HG03066 (cell line): ENCODE data around the gene SLC4A9.
"Not testable (repeated sequence)": the region's sequence is repeated elsewhere in the genome, so short reads cannot be mapped to it uniquely, and the experiment has no call there.

Experiments
- ATAC-seq: cut with Tn5 transposase; IDR thresholded peaks from one replicate; pipeline ENCODE4 v1.9.1; 2021; ENCODE audit warnings: low read depth; ENCODE audit not compliant: unreplicated experiment

The SLC4A9 gene

DNA sequence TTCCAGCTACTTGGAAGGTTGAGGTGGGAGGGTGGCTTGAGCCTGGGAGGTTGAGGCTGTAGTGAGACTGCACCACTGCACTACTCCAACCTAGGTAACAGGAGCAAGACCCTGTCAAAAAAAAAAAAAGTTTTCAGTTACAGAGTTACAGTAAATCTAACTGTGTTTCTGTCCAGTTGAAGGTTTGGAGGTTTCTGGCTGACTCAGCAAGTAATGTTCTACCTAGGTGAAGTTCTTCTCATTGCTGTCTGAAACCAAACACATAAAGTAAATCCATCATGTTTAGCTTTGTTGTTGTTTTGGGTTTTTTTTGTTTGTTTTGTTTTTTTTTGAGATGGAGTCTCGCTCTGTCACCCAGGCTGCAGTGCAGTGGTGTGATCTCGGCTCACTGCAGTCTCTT is 33.7 kb downstream of the SLC4A9 start:
- ATAC-seq, result no peak

DNA sequence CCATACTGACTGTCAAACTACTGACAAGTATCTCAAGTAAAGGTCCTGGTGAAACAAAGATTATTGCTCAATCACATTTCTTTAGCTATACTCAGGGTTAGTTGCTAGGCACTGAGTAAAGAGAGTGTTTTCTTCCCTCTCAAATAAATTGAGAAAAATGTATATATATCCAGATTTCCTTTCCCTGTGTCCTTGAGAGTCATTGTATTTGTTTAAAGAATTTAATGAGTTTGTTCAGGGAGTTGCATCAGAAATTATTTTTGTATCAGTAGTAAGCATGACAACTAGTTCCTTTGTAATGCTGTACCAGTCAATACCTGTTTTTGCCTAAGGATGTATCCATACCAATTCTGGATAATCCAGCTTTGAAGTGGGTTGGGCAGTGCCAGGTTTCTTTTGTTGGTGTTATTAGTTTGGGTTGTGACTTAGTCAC is 38.4 kb downstream of the SLC4A9 start:
- ATAC-seq, result no peak

DNA sequence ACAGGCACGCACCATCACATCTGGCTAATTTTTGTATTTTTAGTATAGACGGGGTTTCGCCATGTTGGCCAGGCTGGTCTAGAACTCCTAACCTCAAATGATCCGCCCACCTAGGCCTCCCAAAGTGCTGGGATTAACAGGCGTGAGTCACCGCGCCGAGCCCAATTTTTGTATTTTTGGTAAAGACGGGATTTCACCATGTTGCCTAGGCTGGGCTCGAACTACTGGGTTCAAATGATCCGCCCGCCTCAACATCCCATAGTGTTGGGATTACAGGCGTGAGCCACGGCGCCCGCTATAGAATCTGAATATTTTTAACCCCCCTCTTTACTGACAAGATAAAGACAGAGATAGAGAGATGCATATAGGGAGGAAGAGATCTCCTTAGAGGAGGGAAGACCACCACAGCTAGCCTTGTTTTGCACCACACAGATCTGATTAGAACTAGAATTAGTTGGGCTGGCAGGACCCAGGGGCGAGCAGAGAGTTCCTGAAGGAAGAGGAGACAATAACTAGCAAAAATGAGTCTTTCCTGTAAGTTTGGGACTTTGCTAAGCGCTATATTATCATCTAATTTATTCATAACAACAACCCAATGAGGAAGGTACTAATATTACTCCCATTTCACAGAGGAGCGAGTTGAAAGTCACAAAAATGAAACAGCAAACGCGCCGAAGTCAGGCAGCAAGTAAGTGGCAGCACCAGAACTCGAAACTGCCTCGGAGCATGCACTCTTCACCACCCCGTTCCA is 40.2 kb downstream of the SLC4A9 start:
- ATAC-seq, result peak; percentile 0

DNA sequence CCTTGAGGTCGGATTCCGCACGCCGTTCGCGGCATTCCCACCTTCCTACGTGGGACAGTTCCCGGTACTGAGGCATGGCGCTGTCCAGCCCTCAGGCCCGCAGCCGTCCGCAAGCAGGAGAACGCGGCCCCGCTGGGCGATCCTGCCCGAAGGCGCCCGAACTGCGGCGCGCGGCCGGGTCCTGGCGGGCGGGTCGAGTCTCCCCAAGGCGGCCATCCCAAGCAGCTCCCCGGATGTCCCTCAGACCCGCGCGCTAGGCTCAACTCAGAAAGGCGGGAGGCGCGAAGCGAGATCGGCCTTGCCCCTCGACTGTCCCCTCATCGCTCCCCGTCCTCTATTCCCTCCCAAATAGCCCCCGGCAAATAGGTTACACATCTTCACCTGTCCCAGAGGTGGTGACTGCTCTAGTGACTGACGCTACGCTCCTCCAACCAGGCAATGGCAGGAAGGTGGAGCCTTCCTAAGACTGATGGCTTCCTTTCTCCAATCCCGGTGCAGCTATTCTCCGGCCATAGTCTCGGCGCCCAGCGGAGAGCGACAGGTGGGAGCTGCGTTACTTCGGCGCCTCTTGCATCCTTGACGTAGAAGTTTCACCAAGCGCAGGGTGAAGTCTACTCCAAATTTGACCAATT is 40.9 kb downstream of the SLC4A9 start:
- peak; percentile 65 for ATAC-seq

DNA sequence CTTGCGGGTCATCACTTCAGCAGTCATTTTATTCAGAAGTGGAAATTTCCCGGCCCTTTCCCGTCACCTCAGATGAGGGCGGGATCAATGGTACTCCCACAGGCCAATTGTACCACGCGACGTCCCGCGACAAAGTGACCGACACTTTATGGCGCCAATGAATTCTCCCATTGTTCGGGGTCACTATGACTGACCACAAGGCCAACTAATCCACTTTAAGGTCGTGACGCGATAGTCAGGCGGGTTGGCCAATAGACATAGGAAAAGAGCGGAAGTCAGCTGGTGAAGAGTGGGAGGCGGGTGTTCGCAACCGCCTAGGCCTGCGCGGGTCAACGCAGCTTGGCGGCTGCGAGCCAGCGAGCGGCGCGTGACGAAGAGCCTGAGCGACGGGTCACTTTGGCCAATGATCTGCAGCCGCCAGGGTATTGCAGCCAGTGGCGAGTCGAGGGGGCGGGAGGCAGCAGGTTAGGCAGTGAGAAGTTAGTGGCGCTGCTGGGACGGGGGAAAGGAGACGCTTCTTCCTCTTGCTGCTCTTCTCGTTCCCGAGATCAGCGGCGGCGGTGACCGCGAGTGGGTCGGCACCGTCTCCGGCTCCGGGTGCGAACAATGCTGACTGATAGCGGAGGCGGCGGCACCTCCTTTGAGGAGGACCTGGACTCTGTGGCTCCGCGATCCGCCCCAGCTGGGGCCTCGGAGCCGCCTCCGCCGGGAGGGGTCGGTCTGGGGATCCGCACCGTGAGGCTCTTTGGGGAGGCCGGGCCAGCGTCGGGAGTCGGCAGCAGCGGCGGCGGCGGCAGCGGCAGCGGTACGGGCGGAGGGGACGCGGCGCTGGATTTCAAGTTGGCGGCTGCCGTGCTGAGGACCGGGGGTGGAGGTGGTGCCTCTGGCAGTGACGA is 41.6 kb downstream of the SLC4A9 start, which contains the start of gene ANKHD1:
Gene ANKHD1, plus strand, starts transcription at position 472 of the 896 bp plus-strand sequence. Its CDS starts 135 bp downstream, at position 607.
- ATAC-seq, result peak; percentile 78

DNA sequence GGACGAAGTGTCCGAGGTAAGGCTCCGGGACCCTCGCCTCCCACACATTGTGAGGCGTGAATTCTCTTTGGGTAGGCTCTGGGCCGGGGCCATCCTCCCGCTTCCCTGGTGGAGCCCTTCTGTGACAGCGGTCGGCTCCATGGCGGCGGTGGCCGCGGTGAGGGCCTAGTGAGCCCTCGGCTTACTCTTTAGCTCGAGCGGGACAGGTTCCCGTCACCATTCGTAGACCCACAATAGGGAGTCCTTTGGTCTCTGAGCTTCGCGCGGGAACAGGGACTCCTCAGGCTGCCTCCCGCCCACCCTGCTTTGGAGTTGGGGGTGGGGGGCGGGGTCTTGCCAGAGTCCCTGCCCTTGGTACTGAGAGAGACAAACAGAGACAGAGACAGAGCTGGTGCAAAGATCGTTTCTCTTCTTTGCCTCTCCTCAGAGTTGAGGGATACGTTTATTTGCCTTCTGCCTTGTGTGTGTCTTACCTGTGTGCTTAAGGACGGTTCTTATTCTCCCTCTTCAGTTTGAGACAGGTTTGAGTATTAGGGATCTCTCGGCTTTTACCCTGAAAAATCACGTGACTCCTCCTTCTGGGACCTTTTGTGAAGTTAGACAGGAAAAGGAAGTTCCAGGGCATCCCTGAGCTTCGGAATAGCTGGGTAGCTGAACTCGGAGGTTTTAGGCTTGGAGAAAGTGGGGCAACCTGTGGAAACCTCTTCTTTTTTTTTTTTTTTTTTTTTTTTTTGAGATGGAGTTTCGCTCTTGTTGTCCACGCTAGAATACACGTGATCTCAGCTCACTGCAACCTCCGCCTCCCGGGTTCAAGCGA is 42.5 kb downstream of the SLC4A9 start:
- no peak for ATAC-seq

DNA sequence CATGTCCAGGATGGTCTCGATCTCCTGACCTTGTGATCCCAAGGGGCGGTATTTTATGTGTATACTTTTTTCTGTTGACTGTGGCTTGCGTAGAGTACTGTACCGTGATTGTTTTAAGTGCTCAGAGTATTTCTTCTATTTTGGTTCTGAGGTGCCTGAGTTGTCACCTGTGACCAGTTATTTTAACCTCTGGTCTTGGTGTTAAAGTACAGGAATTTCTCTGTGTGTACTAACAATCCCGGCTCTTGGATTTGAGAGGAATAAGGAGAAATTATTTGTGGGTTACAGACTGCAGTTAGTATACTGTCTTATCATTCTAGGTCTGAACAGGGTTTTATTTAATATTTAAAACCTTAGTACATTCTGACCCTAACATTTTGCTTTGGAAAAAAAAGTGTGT is 43.6 kb downstream of the SLC4A9 start:
- no peak for ATAC-seq

DNA sequence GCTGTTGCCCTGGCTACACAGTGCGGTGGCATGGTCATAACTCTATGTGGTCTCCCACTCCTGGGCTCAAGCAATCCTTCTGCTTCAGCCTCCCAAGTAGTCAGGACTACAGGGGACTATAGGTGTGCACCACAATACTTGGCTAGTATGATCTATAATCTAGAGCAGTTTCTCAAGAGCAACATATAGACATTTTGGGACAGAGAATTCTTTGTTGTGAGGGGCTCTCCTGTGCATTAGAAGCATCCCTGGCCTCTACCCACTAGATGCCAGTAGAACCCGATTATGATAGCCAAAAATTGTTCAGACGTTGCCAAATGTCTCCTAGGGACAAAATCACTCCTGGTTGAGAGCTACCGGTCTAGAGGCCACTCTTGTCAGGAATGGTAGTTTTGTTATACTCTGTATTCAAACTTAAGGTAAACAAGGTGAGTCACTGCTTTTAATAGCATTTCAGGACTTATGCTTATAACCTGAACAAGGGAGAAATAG is 48.8 kb downstream of the SLC4A9 start:
- ATAC-seq, result no peak

DNA sequence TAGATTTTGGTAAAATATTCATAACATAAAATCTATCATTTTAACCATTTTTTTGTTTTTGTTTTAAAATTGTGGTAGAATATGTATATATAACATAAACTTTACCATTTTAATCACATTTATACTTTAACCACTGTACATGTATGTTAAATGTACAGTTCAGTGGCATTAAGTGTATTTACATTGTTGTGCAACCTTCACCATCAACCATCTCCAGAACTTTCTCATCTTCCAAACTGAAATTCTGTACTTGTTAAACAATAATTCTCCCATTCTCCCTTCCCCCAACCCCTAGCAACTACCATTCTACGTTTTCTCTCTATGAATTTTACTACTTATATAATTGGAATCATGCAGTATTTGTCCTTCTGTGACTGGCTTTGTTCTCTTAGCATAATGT is 53.2 kb downstream of the SLC4A9 start:
- no peak for ATAC-seq

DNA sequence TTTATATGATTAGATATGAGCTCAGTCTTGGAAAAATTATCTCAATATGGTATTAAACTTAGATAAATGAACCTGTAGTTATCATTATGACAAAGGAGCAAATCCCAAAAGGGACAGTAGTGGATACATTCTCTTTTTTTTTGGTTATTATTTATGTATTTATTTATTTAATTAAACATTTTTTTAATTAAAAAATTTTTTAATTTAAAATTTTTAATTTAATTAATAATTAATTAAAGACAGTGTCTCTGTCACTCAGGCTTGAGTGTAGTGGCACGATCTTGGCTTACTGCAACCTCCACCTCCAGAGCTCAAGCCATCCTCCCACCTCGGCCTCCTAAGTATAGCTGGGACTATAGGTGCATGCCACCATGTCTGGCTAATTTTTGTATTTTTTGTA is 57.2 kb downstream of the SLC4A9 start:
- ATAC-seq, result no peak

DNA sequence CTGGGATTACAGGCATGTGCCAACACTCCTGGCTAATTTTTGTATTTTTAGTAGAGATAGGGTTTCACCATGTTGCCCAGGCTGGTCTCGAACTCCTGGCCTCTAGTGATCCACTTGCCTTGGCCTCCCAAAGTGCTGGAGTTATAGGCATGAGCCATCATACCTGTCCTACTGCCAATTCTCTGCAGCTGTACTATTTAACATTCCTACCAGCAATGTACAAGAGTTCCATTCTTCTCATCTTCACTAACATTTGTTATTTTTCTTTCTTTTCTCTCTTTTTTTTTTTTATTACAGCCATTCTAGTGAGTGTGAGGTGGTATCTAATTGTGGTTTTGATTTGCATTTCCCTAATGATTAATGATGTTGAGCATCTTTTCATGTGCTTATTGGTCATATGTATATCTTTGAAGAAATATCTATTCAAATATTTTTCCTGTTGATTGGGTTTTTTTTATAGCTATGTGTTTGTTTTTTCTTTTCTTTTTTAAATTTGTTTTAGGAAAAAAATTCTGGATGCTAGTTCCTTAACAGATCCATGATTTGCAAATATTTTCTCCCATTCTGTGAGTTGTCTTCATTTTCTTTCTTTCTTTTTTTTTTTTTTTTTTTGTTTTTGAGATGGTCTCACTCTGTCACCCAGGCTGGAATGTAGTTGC is 59.0 kb downstream of the SLC4A9 start:
- ATAC-seq, result no peak

DNA sequence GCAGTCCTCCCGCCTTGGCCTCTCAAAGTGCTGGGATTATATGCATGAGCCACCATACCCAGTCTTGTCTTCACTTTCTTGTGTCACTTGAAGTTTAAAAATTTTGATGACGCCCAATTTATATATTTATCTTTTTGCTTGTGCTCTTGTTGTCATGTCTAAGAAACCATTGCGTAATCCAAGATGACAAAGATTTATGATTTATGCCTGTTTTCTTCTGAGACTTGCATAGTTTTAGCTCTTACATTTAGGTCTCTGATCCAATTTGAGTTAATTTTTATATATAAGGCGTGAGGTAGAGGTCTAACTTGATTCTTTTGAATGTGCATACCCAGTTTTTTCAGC is 60.2 kb downstream of the SLC4A9 start:
- ATAC-seq, result no peak

DNA sequence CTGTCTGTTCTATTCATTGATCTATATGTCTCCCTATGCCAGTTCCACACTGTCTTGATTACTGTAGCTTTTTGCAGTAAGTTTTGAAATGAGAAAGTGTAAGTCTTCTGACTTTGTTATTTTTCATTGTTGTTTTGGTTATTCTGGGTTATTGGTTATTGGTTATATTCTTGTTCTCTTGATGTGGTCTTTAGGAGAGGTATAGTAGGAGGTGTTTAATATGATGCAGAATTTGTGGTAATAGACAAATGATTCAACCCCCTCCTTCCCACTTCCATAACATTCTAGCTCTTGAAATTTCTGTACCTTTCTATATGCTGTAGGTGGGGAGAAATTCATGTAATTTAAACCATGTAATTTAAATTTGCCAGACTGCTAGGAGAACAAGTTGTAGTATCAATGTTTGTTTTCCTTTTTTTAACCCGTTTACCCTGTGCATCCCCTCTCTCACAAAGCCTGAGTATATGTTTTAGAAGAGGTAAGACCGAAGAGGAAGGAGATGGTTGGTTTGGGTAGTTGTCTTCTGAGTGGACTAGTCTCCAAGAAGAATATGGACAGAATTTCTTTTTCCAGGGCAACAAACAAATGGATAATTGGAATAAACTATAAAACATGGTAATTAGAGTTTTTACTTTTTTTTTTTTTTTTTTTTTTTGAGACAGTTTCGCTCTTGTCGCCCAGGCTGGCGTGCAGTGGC is 60.8 kb downstream of the SLC4A9 start:
- no peak for ATAC-seq

DNA sequence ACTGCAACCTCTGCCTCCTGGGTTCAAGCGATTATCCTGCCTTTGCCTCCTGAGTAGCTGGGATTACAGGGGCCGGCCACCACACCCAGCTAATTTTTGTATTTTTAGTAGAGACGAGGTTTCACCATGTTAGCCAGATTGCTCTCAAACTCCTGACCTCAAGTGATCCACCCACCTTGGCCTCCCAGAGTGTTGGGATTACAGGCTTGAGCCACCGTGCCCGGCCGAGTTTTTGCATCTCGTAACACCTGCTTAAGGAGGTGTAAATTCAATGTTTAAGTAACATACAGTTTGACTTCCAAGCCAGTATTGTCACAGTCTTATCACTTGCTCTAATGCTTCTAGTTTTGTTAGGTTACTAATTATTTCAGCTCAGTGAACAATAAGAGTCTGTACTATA is 61.4 kb downstream of the SLC4A9 start:
- not testable (repeated sequence) for ATAC-seq

DNA sequence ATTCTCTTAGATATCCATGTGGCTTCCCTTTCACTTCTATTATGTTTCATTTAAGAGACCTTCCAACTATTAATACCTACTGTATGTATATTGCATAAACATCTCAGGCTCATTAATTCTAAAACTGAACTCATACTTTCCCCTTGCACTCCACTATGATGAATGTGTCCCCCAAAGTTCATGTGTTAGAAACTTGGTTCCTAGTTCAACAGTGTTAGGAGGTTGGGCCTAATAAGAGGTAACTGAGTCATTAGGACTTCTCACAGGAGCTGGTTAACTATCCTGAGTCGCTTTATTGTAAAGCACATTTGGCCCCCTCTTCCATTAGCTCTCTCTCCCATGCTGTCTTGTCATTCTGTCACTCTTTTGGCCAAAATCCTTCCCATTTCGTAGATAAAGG is 63.6 kb downstream of the SLC4A9 start:
- no peak for ATAC-seq

DNA sequence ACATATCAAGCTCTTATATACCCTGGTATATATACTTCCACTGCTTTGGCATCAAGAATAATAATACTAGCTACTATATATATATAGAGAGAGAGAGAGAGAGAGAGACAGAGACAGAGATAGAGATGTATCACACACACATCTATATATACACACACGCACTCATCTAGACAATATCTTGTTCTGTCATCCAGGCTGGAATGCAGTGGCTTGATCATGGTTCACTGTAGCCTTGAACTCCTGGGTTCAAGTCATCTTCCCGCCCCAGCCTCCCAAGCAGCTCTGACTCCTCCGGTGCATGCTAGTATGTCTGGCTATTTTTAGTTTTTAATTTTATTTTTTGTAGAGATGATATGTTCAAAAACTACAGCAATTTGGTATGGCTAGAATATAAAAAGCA is 64.1 kb downstream of the SLC4A9 start:
- no peak for ATAC-seq
